Kidney (tissue), 14 donors: ENCODE data around the gene DDAH1. TPM values are rescaled to one million over a fixed set of nuclear protein-coding genes. Genes with fewer than 3 reads are reported as not detected.

ENCODE experiments used
- DNase-seq, 5 donors: peaks; one replicate each; pipeline ENCODE4 v3.0.0-alpha.2; 2013 to 2020
- FAIRE-seq: peaks from 2 replicates; lab custom pipeline; 2012; peaks lifted over from hg19 to GRCh38; lab: Jason Lieb, UNC
- H3K27ac ChIP-seq, 2 donors: one replicate each; pipeline ENCODE4 v1.7.0; 2013; ENCODE audit warnings: low read depth in 2 of 2, low read length in 2 of 2, inconsistent platforms in 1 of 2
- H3K27me3 ChIP-seq: one replicate; pipeline ENCODE4 v1.7.1; 2013; ENCODE audit warnings: low read length, inconsistent platforms; ENCODE audit not compliant: control insufficient read depth, insufficient read depth
- H3K36me3 ChIP-seq, 3 donors: one replicate each; pipeline versions ENCODE4 v1.7.0 to v1.7.1; 2013; ENCODE audit warnings: low read length in 3 of 3, control low read depth in 1 of 3, inconsistent platforms in 1 of 3; ENCODE audit not compliant: insufficient read depth in 3 of 3, control insufficient read depth in 2 of 3
- H3K4me1 ChIP-seq, 3 donors: one replicate each; pipeline versions ENCODE4 v1.7.0 to v1.7.1; 2013; ENCODE audit warnings: low read length in 3 of 3, inconsistent platforms in 1 of 3, low read depth in 1 of 3; ENCODE audit not compliant: control insufficient read depth in 2 of 3, insufficient read depth in 2 of 3
- H3K4me3 ChIP-seq, 3 donors: one replicate each; pipeline versions ENCODE4 v1.7.0 to v1.8.1; 2013; ENCODE audit warnings: low read length in 3 of 3, control low read depth in 1 of 3, inconsistent platforms in 1 of 3
- H3K9ac ChIP-seq, 3 donors: one replicate each; pipeline versions ENCODE4 v1.7.0 to v1.7.1; 2013; ENCODE audit warnings: low read length in 3 of 3, control low read depth in 1 of 3, inconsistent platforms in 1 of 3
- H3K9me3 ChIP-seq, 3 donors: one replicate each; pipeline versions ENCODE4 v1.7.0 to v1.7.1; 2013; ENCODE audit warnings: low read length in 3 of 3, control low read depth in 1 of 3, inconsistent platforms in 1 of 3; ENCODE audit not compliant: control insufficient read depth in 2 of 3, insufficient read depth in 1 of 3
- intact Hi-C: fragments of 100-400 bp; cut with DNase I; formaldehyde crosslinking; loops from one replicate; pipeline ENCODE4 v1.11.1; 2022
- polyA plus RNA-seq: library from polyadenylated mRNA; stranded (reverse); fragments of 350-450 nt; fragmentation: Illumina TruSeq; extraction: RNeasy Lipid Tissue Mini Kit (QIAGEN cat#74804); gene quantifications from one replicate; pipeline ENCODE4 v1.2.3, GENCODE V29; 2014; ENCODE audit warnings: low read depth, low replicate concordance; ENCODE audit not compliant: insufficient read depth
- total RNA-seq: library from RNA; stranded (reverse); fragmentation: NEBNext Ultra II Directional; extraction: Animal tissue kit (Norgen Biotek cat#: 25700); gene quantifications from one replicate; pipeline ENCODE4 v1.2.1, GENCODE V29; 2021
- TF ChIP-seq, protein P1 (sequence below): IDR thresholded peaks from 3 replicates; pipeline ENCODE4 v1.5.1; 2012; ENCODE audit warnings: mild to moderate bottlenecking, moderate library complexity, borderline replicate concordance; ENCODE audit not compliant: insufficient read depth; ENCODE audit errors: extremely low read depth
- donor health status: control.
- donor health status: control.
- donor health status: control.
- donor health status: control.
- donor health status: control.
- donor health status: DM: yes; HTN: yes; CAD: no.
- donor health status: Normal renal cell carcinoma (clear cell type).

DDAH1 gene
- total and polyA plus RNA-seq, 2 donors from 2014 or later = 73.1 to 98.9 TPM

DNA sequence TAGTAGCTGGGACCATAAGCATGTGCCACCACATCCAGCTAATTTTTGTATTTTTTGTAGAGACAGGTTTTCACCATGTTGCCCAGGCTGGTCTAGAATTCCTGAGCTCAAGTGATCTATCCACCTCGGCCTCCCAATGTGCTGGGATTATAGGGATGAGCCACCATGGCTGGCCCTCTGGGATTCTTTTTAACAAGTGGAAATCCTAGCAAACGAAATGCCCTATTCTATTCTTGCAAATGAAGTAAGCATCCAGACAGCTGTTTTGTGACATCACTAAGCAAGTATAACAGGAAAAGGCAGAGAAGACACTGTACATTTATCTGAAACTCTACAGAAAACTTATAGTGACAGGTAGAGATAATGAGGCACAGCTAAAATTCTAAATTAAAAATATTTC is 86.4 kb downstream of the DDAH1 start:
- intact Hi-C loops = no loop called here
- H3K9me3 ChIP-seq = peaks cover 0 to 7% (median 0%) of the 10 kb centered on the region in 3 donors
- no peak for DNase-seq
- peaks cover 3 to 25% (median 7%) of the 10 kb centered on the region in 3 donors for H3K4me1 ChIP-seq
- H3K27ac ChIP-seq = no peak overlapping the region
- no peaks in the 10 kb centered on the region for H3K36me3 ChIP-seq
- no peak overlapping the region for H3K4me3 ChIP-seq
- H3K27me3 ChIP-seq = no peaks in the 10 kb centered on the region
- FAIRE-seq = no peak
- TF ChIP-seq, protein P1, sequence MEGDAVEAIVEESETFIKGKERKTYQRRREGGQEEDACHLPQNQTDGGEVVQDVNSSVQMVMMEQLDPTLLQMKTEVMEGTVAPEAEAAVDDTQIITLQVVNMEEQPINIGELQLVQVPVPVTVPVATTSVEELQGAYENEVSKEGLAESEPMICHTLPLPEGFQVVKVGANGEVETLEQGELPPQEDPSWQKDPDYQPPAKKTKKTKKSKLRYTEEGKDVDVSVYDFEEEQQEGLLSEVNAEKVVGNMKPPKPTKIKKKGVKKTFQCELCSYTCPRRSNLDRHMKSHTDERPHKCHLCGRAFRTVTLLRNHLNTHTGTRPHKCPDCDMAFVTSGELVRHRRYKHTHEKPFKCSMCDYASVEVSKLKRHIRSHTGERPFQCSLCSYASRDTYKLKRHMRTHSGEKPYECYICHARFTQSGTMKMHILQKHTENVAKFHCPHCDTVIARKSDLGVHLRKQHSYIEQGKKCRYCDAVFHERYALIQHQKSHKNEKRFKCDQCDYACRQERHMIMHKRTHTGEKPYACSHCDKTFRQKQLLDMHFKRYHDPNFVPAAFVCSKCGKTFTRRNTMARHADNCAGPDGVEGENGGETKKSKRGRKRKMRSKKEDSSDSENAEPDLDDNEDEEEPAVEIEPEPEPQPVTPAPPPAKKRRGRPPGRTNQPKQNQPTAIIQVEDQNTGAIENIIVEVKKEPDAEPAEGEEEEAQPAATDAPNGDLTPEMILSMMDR = no peak
- no peak overlapping the region for H3K9ac ChIP-seq

DNA sequence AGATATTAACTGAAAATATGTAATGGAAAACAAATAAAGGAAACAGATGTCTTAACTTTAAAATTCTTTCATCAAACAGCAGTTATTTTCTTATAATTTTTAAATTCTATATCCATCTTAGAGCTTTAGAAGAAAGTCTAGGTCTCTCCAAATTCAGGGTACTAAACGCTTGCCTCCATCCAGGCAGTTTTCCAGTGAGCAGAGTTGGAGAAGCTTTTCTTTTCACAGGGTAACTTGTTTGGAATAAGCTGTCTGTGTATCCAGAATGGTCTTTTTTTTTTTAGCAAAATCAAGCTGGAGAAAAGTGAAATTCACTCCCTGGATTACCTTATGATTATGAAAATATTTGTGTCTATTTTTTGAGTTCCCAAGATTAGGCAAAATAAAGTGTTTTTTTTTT is 88.6 kb downstream of the DDAH1 start:
- peak overlapping the region; percentile 73 to 74 for H3K27ac ChIP-seq
- peaks cover 8 to 45% (median 14%) of the 10 kb centered on the region in 3 donors for H3K4me1 ChIP-seq
- DNase-seq = no peak
- H3K4me3 ChIP-seq = no peak overlapping the region
- intact Hi-C loops = no loop called here
- no peaks in the 10 kb centered on the region for H3K27me3 ChIP-seq
- no peak overlapping the region for H3K9ac ChIP-seq
- FAIRE-seq = no peak
- H3K36me3 ChIP-seq = no peaks in the 10 kb centered on the region
- TF ChIP-seq, protein P1 = no peak
- no peaks in the 10 kb centered on the region for H3K9me3 ChIP-seq

DNA sequence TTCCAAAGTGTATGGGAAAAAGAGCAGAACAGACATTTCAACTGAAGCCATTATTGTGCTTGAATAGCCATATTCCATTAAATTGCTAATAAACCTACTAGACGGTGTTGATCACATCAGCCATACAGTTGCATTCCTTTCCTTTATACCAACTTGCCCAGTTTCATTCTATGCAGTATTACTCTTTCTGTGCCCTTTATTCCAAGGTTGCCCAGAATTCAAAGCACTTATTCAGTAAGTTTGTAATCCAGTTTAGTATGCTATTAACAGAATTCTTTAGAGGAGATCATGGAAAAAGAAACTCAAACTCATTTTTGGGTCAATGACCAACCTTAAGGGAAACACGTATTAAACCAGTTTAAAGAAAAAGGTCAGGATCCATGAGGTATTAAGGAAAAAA is 89.5 kb downstream of the DDAH1 start:
- TF ChIP-seq, protein P1 = no peak
- FAIRE-seq (peak; percentile 90), DNase-seq (peak in 2 of 5 donors; percentile 56 to 63)
- intact Hi-C loops = no loop called here
- H3K9me3 ChIP-seq = no peaks in the 10 kb centered on the region
- no peaks in the 10 kb centered on the region for H3K27me3 ChIP-seq
- H3K27ac ChIP-seq = peak overlapping the region; percentile 73 to 74
- H3K36me3 ChIP-seq = no peaks in the 10 kb centered on the region
- H3K9ac ChIP-seq = peak overlapping the region in 1 of 3 donors; percentile 5
- H3K4me3 ChIP-seq = peak overlapping the region in 2 of 3 donors; percentile 17 to 33
- H3K4me1 ChIP-seq = peaks cover 8 to 45% (median 14%) of the 10 kb centered on the region in 3 donors

DNA sequence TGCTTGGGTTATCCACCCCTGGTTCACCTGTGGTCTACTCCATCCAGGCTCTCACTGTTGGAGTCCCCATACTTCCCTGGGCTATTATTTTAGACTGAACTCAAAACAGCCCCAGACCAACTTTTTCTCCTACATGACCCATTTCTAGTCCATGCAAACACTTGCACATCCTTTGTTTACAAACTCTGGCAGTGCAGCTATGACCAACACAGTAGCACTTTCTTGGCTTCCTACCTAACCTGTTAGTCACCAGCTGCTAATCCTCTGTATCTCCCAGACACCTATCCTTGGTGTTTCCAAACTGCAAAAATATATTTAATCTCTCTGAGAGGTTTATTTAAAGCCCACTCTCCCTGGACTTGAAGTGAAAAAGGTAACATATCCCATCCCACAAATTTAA is 90.8 kb downstream of the DDAH1 start:
- Histone ChIP-seq H3K27ac (peak overlapping the region in 1 of 2 donors; percentile 14), H3K27me3 (no peaks in the 10 kb centered on the region), H3K36me3 (no peaks in the 10 kb centered on the region), H3K9me3 (no peaks in the 10 kb centered on the region), H3K4me3 (no peak overlapping the region), H3K9ac (no peak overlapping the region), H3K4me1 (peaks cover 8 to 41% (median 14%) of the 10 kb centered on the region in 3 donors)
- no peak for DNase-seq
- no peak for FAIRE-seq
- TF ChIP-seq, protein P1 = no peak
- intact Hi-C loops = no loop called here
